Dedifferentiated amniotic fluid mesenchymal stem cell (primary cell): ENCODE measurements around the gene TRIAP1.
"Not testable (repeated sequence)": the region's sequence is repeated elsewhere in the genome, so short reads cannot be mapped to it uniquely, and the experiment has no call there.

Experiments used
- DNase-seq: peaks from one replicate; pipeline ENCODE4 v3.0.0-alpha.2; 2016; ENCODE audit errors: extremely low spot score

Gene TRIAP1

GRCh38 chr12:120445911-120446843 is at the start of gene TRIAP1, which contains the start of gene GATC:
Gene TRIAP1, minus strand, starts transcription at chr12:120446384. Its CDS starts 12 bp downstream, at chr12:120446372.
Gene GATC, plus strand, starts transcription at chr12:120446444. Its CDS starts 37 bp downstream, at chr12:120446481.
- peak; percentile 61 for DNase-seq

GRCh38 chr12:120495186-120495730 is 49.1 kb upstream of the TRIAP1 start:
- no peak for DNase-seq

- DNase-seq: no peak
These were observed 44.8 kb upstream of the TRIAP1 start for GRCh38 chr12:120490833-120491512.

- no peak for DNase-seq
These were observed 44.1 kb upstream of the TRIAP1 start for GRCh38 chr12:120490325-120490724.

- DNase-seq: no peak
These were observed 42.8 kb upstream of the TRIAP1 start for GRCh38 chr12:120489018-120489417.

- no peak for DNase-seq
These were observed 42.0 kb upstream of the TRIAP1 start for GRCh38 chr12:120488057-120488640.

- DNase-seq: not testable (repeated sequence)
These were observed 41.4 kb upstream of the TRIAP1 start for GRCh38 chr12:120487552-120487951.

GRCh38 chr12:120485961-120486881 is 40.0 kb upstream of the TRIAP1 start:
- no peak for DNase-seq

GRCh38 chr12:120483621-120484020 is 37.4 kb upstream of the TRIAP1 start:
- no peak for DNase-seq

- DNase-seq: no peak
These were observed 35.0 kb upstream of the TRIAP1 start for GRCh38 chr12:120481022-120481767.

GRCh38 chr12:120480211-120480610 is 34.0 kb upstream of the TRIAP1 start:
- no peak for DNase-seq

- DNase-seq: no peak
These were observed 33.3 kb upstream of the TRIAP1 start for GRCh38 chr12:120479458-120479857.

GRCh38 chr12:120475643-120476042 is 29.5 kb upstream of the TRIAP1 start:
- no peak for DNase-seq

GRCh38 chr12:120474616-120474960 is 28.4 kb upstream of the TRIAP1 start:
- peak; percentile 72 for DNase-seq

GRCh38 chr12:120473807-120474615 is 27.8 kb upstream of the TRIAP1 start:
- DNase-seq: no peak

- no peak for DNase-seq
These were observed 26.3 kb upstream of the TRIAP1 start for GRCh38 chr12:120472521-120472920.

GRCh38 chr12:120470150-120470784 is 24.1 kb upstream of the TRIAP1 start:
- DNase-seq: no peak

- peak; percentile 97 for DNase-seq
These were observed 23.4 kb upstream of the TRIAP1 start, which contains the start of gene SRSF9 for GRCh38 chr12:120469450-120470149. Gene SRSF9, minus strand, starts transcription at chr12:120469748. Its CDS starts 139 bp downstream, at chr12:120469609.
